ENCODE results near the gene RYR1. TPM values are rescaled to one million over a fixed set of nuclear protein-coding genes. Genes with fewer than 3 reads are reported as not detected.
"Not testable (repeated sequence)": the region's sequence is repeated elsewhere in the genome, so short reads cannot be mapped to it uniquely, and the experiment has no call there.

Gene RYR1
- total RNA-seq, 1 experiment from 2014 or later = 0.12 TPM

DNA sequence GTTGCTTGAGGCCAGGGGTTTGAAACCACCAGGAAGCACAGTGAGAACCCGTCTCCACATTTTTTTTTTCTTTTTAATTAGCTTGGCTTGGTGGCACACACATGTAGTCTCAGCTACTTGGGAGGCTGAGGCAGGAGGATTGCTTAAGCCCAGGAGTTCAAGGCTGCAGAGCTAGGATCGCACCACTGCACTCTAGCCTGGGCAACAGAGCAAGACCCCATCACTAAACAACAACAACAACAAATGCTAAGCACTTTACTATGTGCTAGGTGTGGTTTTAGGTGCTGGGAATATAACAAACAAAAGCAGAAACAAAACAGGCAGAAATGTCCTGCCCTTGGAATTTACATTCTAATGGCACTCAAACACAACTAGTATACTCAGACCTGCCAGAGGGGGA lies 51.3 kb downstream of the RYR1 start:
- DNase-seq (ENCODE audit: extremely low read depth, low read depth) = no peak

DNA sequence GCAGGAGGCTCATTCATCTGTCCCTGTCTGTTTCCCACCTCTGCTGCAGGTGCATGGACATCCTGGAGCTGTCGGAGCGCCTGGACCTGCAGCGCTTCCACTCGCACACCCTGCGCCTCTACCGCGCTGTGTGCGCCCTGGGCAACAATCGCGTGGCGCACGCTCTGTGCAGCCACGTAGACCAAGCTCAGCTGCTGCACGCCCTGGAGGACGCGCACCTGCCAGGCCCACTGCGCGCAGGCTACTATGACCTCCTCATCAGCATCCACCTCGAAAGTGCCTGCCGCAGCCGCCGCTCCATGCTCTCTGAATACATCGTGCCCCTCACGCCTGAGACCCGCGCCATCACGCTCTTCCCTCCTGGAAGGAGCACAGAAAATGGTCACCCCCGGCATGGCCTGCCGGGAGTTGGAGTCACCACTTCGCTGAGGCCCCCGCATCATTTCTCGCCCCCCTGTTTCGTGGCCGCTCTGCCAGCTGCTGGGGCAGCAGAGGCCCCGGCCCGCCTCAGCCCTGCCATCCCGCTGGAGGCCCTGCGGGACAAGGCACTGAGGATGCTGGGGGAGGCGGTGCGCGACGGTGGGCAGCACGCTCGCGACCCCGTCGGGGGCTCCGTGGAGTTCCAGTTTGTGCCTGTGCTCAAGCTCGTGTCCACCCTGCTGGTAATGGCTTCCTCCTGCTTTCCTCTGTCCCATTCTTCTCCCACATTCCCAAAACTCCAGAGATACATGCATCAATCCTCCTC lies 52.2 kb downstream of the RYR1 start:
- no peak for DNase-seq (ENCODE audit: extremely low read depth, low read depth)

DNA sequence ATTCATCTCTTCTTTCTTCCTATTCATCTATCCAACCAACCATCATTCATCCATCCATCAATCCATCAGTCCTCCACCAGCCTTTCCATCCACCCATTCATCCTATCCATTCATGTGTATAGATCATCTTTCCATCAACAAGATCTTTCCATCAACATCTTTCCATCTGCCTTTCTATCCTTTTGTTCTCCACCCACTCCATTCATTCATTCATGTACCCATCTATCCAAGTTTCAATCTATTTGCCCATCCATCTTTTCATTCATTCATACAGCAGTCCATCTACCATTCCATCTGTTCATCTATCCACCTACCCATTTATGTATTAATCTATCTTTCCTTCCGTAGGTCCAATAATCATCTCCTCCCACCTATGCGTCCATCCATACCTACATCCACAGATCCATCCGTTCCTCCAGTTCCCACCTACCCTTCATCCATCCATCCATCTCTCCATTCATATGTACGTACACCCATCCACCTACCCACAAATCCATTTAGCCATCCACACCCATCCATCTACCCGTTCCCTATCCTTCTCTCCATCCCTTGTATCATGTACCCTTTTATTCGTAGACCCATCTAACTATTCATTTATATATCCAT lies 53.3 kb downstream of the RYR1 start:
- no peak for DNase-seq (ENCODE audit: extremely low read depth, low read depth)

DNA sequence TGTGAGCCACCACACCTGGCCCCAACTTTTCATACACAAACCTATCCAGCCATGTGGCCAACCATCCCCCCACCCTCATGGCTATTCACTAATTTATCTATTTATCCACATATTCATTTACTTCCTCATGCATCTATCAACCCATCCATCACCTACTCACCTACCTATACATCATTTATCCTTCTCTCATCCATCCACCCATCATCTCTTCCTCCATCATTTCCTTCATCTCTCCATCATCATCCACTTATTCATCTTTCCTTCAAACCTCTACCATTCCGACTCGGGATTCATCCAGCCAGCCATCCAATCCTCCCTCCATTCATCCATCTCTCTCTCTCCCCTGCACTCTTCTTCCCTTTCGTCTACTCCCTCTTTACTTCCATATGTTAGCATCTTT lies 54.6 kb downstream of the RYR1 start:
- no peak for DNase-seq (ENCODE audit: extremely low read depth, low read depth)

DNA sequence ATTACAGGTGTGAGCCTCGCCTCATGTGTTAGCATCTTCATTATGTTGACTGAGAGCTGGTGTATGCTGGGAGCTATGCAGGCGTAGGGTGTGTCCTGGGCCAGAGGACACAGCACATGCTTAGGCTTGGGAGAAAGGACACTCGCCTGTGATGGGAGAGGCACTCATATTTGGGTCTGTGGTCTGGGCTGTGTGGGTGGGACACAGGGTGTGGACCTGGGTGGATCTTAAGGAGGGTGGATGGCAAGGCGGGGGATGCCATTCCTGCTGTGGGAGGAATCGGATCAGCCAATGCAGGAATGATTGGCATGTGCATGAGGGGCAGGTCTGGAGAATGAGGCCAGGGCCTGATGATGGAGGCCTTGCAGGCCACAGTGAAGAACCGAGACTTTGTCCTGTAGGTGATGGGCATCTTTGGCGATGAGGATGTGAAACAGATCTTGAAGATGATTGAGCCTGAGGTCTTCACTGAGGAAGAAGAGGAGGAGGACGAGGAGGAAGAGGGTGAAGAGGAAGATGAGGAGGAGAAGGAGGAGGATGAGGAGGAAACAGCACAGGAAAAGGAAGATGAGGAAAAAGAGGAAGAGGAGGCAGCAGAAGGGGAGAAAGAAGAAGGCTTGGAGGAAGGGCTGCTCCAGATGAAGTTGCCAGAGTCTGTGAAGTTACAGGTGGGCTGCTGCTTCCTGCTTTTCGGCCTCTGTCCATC lies 55.4 kb downstream of the RYR1 start:
- DNase-seq (ENCODE audit: extremely low read depth, low read depth) = no peak

DNA sequence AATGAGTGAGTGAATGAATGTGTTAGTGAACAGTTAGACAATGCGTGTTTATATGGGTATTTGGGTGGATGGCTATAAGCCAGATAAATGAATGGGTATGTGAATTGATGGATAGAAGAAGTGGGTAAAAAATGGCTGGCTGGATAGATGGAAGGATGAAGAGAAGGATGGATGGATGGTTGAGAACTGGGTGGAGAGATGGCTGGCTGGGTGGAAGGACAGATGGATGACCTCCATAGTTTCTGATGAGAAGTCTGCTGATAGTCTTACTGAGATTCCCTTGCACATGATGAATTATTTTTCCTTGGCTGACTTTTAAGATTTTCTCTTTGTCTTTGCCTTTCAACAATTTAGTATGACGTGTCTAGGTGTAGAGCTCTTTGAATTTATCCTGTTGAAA lies 57.4 kb downstream of the RYR1 start:
- no peak for DNase-seq (ENCODE audit: extremely low read depth, low read depth)

DNA sequence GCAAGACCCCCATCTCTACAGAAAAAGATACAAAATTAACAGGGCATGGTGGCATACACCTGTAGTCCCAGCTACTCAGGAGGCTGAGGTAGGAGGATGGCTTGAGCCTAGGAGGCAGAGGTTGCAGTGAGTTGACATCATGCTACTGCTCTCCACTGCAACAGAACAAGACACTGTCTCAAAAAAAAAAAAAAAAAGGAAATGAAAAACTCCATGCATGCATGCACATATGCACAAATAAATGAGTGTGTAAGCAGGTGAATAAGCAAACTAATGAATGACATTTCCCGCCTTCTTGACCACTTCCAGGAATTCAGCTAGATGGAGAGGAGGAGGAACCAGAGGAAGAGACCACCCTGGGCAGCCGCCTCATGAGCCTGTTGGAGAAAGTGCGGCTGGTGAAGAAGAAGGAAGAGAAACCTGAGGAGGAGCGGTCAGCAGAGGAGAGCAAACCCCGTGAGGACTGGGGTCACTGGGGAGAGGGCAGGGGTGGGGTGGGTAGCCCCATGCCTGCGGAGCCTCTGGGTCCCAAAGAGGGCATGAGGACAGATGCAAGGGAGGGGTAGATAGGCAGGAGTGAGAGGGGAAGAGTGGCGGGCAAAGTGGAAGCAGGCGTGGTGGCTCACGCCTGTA lies 58.8 kb downstream of the RYR1 start:
- no peak for DNase-seq (ENCODE audit: extremely low read depth, low read depth)

DNA sequence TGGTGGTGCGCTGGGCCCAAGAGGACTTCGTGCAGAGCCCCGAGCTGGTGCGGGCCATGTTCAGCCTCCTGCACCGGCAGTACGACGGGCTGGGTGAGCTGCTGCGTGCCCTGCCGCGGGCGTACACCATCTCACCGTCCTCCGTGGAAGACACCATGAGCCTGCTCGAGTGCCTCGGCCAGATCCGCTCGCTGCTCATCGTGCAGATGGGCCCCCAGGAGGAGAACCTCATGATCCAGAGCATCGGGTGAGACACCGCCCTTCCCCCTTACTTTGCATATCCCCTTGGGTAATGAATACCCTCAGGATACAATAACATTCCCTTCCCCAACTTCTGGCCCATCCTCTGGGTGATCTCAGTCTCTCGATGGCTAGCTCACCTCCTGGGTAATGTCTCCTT lies 60.9 kb downstream of the RYR1 start:
- DNase-seq (ENCODE audit: extremely low read depth, low read depth) = no peak

DNA sequence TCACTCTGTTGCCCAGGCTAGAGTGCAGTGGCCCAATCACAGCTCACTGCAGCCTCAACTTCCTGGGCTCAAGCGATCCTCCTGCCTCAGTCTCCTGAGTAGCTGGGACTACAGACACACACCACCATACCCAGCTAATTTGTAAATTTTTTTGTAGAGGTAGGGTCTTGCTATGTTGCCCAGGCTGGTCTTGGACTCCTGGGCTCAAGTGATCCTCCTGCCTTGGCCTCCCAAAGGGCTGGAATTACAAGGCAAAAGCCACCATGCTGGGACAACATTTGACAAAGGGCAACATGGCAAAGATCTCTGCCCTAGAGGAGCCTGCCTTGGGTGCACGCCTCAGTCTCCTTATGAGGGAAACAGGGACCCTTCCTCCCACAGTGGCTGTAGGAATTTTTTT lies 61.9 kb downstream of the RYR1 start:
- DNase-seq (ENCODE audit: extremely low read depth, low read depth) = not testable (repeated sequence)

DNA sequence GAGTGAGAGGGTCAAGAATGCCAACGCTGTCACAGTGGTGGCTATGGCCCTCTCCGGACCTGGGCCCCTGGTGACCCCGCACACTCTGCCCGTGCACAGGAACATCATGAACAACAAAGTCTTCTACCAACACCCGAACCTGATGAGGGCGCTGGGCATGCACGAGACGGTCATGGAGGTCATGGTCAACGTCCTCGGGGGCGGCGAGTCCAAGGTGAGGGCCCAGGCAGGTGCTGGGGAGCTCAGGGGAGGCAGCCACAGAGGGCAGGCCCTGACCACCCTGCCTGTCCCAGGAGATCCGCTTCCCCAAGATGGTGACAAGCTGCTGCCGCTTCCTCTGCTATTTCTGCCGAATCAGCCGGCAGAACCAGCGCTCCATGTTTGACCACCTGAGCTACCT lies 62.6 kb downstream of the RYR1 start:
- no peak for DNase-seq (ENCODE audit: extremely low read depth, low read depth)

DNA sequence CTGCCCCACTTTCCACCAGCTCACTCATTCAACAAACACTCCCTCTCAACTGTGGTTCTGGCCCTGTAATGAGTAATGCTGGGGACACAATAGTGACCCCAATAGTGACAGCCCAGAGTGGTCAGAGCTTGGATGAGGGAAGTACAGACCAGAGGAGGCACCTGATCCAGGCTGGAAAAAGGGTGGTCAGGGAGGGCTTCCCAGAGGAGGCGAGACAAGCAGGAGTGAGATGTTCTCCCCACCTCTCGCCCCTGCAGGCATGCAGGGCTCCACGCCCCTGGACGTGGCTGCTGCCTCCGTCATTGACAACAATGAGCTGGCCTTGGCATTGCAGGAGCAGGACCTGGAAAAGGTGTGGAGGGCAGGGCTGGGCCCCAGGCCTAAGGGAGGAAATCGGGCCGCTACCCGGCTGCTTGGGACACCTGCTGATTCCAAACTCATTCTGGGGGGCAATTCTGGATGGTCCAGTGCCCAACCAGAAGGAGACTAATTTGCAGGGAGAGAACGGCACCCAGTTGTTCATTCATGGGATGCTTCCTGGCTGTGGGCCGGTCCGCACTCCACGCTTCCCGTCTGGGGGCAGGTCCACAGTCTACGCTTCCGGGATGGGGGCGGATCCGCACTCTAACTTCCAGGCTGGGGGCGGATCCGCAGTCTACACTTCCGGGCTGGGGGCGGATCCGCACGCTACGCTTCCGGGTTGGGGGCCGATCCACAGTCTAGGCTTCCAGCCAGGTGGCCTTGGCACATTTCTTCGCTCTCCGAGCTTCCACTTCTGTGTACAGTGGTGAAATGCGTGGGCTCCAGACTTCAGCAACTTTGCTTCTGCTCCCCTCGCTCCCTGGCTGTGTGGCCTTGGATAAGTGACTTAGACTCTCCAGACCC lies 63.4 kb downstream of the RYR1 start:
- DNase-seq (ENCODE audit: extremely low read depth, low read depth) = no peak

DNA sequence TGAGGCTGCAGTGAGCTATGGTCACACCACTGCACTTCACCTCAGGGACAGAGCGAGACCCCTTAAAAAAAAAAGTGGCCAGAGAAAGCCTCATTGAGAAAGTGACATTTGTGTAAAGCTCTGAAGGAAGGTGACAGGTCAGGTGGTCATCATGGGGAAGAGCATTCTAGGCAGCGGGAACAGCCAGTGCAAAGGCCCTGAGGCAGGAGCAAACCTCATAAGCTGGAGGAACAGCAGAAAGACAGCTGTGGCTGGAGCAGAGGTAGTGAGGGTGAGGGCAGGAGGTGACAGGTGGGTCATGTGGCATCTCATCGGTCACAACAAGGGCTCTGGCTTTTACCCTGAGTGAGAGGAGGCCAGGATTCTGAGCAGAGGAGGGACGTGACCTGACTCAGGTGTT lies 64.4 kb downstream of the RYR1 start:
- no peak for DNase-seq (ENCODE audit: extremely low read depth, low read depth)

DNA sequence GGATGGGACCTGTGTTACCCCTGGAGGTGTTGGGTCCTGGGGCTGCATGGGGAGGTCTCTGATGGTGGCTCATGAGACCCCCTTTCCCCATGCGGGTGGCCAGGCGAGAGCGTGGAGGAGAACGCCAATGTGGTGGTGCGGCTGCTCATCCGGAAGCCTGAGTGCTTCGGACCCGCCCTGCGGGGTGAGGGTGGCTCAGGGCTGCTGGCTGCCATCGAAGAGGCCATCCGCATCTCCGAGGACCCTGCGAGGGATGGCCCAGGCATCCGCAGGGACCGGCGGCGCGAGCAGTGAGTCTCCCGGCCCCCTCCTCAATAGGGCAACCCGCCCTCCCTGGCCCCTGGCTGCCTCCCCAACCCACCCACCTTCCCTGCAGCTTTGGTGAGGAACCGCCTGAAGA lies 66.0 kb downstream of the RYR1 start:
- DNase-seq (ENCODE audit: extremely low read depth, low read depth) = no peak

DNA sequence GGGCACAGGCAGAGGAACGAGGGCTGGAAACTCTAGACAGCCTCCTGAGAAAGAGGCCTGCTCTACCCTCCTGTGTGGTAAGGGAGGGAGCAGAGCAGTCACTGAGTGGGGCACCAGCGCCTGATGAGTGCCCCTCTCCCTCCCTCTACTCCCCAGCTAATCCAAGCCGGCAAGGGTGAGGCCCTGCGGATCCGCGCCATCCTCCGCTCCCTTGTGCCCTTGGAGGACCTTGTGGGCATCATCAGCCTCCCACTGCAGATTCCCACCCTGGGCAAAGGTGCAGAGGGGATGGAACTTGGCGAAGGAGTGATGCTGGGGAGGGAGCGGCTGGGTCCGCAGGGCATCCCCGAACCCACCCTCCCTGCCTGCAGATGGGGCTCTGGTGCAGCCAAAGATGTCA lies 67.0 kb downstream of the RYR1 start:
- DNase-seq (ENCODE audit: extremely low read depth, low read depth) = no peak

DNA sequence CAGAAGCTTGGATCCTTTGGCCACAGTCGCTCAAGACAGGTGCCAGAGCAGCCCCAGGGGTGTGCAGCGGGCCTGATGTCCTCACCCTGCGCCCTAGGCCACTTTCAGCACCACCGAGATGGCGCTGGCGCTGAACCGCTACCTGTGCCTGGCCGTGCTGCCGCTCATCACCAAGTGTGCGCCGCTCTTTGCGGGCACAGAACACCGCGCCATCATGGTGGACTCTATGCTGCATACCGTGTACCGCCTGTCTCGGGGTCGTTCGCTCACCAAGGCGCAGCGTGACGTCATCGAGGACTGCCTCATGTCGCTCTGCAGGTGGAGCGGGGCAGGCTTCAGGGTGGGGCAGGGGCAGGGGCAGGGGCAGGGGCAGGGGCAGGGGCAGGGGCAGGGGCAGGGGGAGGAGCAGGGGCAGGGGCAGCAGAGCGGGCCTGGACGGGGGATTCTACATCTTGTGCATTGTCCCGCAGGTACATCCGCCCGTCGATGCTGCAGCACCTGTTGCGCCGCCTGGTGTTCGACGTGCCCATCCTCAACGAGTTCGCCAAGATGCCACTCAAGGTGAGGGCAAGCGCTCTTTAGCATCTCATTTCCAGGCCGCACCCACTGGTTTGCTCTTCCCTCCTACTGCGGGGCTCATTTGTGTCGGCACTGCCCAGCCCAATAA lies 69.1 kb downstream of the RYR1 start:
- no peak for DNase-seq (ENCODE audit: extremely low read depth, low read depth)

DNA sequence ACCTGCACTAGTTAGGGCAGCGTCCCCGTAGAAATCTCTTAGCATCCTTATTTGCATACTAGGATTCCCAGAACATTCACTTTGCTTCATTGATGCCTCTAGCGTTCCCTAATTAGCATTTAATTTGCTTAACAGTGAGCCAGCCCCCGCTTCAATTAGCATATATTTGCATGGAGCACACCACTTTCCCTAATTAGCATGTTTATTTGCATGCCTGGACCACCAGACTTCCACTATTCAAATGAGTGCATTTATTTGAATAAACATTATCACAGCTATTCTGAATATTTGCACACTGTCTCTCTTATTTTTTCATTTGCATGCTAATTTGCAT lies 69.6 kb downstream of the RYR1 start:
- DNase-seq (ENCODE audit: extremely low read depth, low read depth) = no peak

DNA sequence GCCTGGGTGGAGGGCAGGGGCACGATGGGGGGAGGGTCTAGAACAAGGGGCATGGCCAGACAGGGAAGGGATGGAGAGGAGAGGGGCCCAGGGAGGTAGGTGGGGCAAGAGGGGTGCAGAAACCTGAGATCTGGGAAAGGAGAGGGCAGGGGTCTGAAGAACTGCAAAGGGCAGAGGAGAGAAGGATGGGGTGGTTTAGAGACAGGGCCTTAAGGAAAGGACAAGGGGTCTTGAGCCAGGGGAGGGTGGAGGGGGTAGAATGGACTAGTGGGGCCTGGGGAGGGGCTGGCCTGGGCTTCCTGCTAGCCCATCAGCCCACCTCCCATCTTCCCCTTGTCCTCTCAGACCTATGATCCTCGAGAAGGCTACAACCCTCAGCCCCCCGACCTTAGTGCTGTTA lies 72.5 kb downstream of the RYR1 start:
- DNase-seq (ENCODE audit: extremely low read depth, low read depth) = no peak

DNA sequence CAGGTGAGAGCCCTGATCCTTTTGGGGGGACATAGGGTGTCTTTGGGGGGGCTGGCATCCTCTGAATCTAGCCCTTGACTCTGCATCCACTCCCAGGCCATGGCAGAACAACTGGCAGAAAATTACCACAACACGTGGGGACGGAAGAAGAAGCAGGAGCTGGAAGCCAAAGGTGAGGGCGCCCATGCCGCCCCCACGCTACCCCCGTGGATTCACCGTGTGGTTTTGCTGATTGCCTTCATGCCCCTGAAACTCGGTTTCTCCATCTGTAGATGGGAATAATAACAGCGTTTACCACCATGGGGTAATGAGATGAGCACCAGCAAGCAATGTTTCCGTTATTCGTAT lies 72.9 kb downstream of the RYR1 start:
- DNase-seq (ENCODE audit: extremely low read depth, low read depth) = no peak

DNA sequence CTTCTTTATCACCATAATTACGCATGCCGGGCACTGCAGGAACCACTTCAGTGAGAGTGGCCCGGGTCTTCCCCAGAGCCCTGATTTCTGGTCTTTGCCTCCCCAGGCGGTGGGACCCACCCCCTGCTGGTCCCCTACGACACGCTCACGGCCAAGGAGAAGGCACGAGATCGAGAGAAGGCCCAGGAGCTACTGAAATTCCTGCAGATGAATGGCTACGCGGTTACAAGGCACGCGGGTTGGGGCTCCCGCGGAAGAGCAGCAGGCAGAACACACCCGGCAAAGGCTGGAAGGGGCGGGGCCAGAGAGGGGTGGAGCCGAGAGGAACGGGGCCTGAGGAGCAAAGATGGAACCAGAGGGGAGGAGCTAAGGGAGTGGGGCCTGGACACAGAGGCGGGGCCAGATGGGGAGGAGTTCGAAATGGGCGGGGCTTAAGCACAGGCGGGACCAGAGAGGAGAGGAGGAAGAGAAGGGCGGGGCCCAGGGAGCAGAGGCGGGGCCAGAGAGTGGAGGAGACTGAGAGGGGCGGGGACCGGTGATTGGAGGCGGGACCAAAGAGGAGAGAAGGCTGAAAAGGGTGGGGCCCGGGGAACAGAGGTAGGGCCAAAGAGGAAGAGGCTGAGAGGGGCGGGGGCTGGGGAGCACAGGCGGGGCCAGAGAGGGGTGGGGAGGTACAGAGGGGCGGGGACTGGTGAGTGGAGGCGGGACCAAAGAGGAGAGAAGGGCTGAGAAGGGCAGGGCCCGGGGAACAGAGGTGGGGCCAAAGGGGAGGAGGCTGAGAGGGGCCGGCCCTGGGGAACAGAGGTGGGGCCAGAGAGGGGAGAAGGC lies 73.4 kb downstream of the RYR1 start:
- peak; percentile 97 for DNase-seq (ENCODE audit: extremely low read depth, low read depth)

Measured in NCI-H460 (cell line).